Measurements from ENCODE around the gene MYH4. TPM values are rescaled to one million over a fixed set of nuclear protein-coding genes. Genes with fewer than 3 reads are reported as not detected.

The MYH4 gene
- total and polyA plus RNA-seq, 4 donors = 0.19 TPM; not detected in 3

DNA sequence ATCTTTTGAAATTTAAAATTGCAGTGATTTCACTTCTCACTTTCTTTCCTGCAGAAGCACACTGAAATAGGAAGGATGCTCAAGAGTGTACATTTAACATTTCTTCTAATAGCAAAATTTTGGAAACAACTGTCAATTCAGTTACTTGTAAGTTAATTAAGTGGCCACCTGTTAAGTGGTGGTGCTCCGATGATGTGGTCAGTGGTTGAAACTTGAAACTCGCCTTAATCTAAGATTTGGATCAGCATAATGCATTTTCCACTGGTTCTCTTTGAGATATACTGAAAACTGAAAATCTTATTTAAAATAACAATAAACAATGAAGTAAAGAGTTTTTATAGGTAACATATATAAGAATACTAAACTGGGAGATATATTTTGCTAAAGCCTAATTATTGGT is 40.6 kb downstream of the MYH4 start (continued):
- TF ChIP-seq TAF1 (conservative IDR thresholded peaks at IDR 0.05) = no peak
- TF ChIP-seq, protein P1, sequence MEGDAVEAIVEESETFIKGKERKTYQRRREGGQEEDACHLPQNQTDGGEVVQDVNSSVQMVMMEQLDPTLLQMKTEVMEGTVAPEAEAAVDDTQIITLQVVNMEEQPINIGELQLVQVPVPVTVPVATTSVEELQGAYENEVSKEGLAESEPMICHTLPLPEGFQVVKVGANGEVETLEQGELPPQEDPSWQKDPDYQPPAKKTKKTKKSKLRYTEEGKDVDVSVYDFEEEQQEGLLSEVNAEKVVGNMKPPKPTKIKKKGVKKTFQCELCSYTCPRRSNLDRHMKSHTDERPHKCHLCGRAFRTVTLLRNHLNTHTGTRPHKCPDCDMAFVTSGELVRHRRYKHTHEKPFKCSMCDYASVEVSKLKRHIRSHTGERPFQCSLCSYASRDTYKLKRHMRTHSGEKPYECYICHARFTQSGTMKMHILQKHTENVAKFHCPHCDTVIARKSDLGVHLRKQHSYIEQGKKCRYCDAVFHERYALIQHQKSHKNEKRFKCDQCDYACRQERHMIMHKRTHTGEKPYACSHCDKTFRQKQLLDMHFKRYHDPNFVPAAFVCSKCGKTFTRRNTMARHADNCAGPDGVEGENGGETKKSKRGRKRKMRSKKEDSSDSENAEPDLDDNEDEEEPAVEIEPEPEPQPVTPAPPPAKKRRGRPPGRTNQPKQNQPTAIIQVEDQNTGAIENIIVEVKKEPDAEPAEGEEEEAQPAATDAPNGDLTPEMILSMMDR (IDR thresholded peaks at IDR 0.05; ENCODE audit: low read depth, low read length, missing input control) = no peak

DNA sequence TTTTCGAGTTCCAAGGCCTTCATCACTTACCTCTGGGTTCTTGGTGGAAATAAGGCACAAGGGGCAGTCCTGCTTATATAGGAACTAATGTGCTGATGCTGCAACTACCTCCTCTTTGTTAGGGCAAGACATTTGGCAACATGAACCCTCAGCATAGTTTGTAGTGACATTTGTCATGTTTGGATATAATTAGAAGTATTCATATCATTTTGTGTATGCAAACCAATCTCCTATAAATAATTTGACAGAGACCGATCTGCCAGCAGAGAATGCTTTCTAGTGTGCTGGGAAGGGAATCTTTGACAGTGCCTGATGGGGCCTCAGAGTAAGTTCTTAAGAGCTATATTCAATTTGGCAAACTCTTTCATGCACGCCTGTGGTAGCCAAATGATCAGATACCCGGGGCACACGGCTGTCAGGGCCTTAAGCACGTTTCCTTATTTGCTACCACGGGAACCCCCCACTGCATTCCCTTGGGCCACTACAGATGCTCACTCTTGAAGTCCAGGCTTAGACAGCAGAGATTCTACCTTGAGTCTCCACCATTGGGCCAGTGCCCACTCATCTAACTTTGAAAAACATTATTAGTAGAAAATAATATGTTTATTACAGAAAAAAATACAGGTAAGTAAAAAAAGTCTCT is 47.3 kb downstream of the MYH4 start, which contains the start of gene MYH8:
TSS of gene MYH8 (minus strand) at position 51 of the 643 bp plus-strand sequence. CDS start 1,723 bp downstream, outside the sequence.
- no peak within 1 kb of the TSS for H3K9ac ChIP-seq (ENCODE audit: low read depth in 1 of 2, low read length in 2 of 2)
- H3K27ac ChIP-seq (ENCODE audit: low read depth in 1 of 2, low read length in 2 of 2) = no peak within 1 kb of the TSS
- no peaks in the 10 kb centered on the region for H3K4me1 ChIP-seq (ENCODE audit: control insufficient read depth in 4 of 4, insufficient read depth in 4 of 4, low read length in 3 of 4)
- no peaks in the 10 kb centered on the region for H3K36me3 ChIP-seq (ENCODE audit: control insufficient read depth in 4 of 4, insufficient read depth in 3 of 4, low read depth in 1 of 4, low read length in 3 of 4)
- H3K27me3 ChIP-seq (ENCODE audit: control insufficient read depth in 4 of 4, insufficient read depth in 4 of 4, low read length in 3 of 4) = peaks cover 0 to 7% (median 1%) of the 10 kb centered on the region in 4 donors
- TF ChIP-seq RXRA (IDR thresholded peaks at IDR 0.05) (no peak), SP1 (IDR thresholded peaks at IDR 0.05) (no peak), JUND (IDR thresholded peaks at IDR 0.05) (no peak), FOXA1 (IDR thresholded peaks at IDR 0.05) (no peak), EGR1 (IDR thresholded peaks at IDR 0.05; ENCODE audit: low read depth in 2 of 2) (no peak)
- TF ChIP-seq, protein P2, sequence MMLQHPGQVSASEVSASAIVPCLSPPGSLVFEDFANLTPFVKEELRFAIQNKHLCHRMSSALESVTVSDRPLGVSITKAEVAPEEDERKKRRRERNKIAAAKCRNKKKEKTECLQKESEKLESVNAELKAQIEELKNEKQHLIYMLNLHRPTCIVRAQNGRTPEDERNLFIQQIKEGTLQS (IDR thresholded peaks at IDR 0.05) = no peak
- TF ChIP-seq, protein P1 (IDR thresholded peaks at IDR 0.05; ENCODE audit: low read depth, low read length, missing input control) = no peak
- H3K9me3 ChIP-seq (ENCODE audit: control insufficient read depth in 4 of 4, low read length in 3 of 4) = no peaks in the 10 kb centered on the region
- H3K4me3 ChIP-seq (ENCODE audit: low read depth in 1 of 3, low read length in 3 of 3) = no peak within 1 kb of the TSS
- 78% methylated on average over 7 of the region's 7 CpGs for WGBS
- DNase-seq (ENCODE audit: low spot score) = no peak

DNA sequence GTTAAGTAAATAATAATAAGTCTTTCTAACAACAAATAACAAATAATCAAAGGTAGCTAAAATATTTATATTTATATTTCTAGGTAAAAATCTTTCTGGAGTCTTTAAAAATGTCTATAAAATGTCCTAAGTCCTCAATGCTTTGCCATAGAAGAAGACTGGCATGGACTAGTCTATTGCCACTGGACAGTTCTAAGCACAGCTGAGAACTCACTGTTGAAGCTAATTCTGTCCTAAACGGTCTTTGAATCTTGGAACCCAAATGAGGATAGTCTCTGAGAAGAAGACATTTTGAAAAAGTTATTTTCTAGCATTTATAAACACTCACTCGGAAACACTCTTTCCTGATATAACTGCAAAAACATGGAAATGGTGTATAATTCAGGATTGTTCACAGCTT is 48.1 kb downstream of the MYH4 start:
- TF ChIP-seq SP1 (IDR thresholded peaks at IDR 0.05) = no peak
- TF ChIP-seq GABPA (IDR thresholded peaks at IDR 0.05 in 1 of 2, conservative IDR thresholded peaks at IDR 0.05 in 1 of 2) = no peak
- TF ChIP-seq, protein P3, sequence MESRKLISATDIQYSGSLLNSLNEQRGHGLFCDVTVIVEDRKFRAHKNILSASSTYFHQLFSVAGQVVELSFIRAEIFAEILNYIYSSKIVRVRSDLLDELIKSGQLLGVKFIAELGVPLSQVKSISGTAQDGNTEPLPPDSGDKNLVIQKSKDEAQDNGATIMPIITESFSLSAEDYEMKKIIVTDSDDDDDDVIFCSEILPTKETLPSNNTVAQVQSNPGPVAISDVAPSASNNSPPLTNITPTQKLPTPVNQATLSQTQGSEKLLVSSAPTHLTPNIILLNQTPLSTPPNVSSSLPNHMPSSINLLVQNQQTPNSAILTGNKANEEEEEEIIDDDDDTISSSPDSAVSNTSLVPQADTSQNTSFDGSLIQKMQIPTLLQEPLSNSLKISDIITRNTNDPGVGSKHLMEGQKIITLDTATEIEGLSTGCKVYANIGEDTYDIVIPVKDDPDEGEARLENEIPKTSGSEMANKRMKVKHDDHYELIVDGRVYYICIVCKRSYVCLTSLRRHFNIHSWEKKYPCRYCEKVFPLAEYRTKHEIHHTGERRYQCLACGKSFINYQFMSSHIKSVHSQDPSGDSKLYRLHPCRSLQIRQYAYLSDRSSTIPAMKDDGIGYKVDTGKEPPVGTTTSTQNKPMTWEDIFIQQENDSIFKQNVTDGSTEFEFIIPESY (IDR thresholded peaks at IDR 0.05) = no peak
- TF ChIP-seq YY1 (IDR thresholded peaks at IDR 0.05) = no peak
- TF ChIP-seq, protein P4, sequence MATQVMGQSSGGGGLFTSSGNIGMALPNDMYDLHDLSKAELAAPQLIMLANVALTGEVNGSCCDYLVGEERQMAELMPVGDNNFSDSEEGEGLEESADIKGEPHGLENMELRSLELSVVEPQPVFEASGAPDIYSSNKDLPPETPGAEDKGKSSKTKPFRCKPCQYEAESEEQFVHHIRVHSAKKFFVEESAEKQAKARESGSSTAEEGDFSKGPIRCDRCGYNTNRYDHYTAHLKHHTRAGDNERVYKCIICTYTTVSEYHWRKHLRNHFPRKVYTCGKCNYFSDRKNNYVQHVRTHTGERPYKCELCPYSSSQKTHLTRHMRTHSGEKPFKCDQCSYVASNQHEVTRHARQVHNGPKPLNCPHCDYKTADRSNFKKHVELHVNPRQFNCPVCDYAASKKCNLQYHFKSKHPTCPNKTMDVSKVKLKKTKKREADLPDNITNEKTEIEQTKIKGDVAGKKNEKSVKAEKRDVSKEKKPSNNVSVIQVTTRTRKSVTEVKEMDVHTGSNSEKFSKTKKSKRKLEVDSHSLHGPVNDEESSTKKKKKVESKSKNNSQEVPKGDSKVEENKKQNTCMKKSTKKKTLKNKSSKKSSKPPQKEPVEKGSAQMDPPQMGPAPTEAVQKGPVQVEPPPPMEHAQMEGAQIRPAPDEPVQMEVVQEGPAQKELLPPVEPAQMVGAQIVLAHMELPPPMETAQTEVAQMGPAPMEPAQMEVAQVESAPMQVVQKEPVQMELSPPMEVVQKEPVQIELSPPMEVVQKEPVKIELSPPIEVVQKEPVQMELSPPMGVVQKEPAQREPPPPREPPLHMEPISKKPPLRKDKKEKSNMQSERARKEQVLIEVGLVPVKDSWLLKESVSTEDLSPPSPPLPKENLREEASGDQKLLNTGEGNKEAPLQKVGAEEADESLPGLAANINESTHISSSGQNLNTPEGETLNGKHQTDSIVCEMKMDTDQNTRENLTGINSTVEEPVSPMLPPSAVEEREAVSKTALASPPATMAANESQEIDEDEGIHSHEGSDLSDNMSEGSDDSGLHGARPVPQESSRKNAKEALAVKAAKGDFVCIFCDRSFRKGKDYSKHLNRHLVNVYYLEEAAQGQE (IDR thresholded peaks at IDR 0.05) = no peak
- TF ChIP-seq NR2F2 (IDR thresholded peaks at IDR 0.05) = no peak
- Histone ChIP-seq H3K4me3 (ENCODE audit: low read depth in 1 of 3, low read length in 3 of 3) (no peak overlapping the region), H3K27me3 (ENCODE audit: control insufficient read depth in 4 of 4, insufficient read depth in 4 of 4, low read length in 3 of 4) (peaks cover 0 to 7% (median 1%) of the 10 kb centered on the region in 4 donors), H3K9me3 (ENCODE audit: control insufficient read depth in 4 of 4, low read length in 3 of 4) (no peaks in the 10 kb centered on the region), H3K36me3 (ENCODE audit: control insufficient read depth in 4 of 4, insufficient read depth in 3 of 4, low read depth in 1 of 4, low read length in 3 of 4) (no peaks in the 10 kb centered on the region), H3K27ac (ENCODE audit: low read depth in 1 of 2, low read length in 2 of 2) (no peak overlapping the region), H3K4me1 (ENCODE audit: control insufficient read depth in 4 of 4, insufficient read depth in 4 of 4, low read length in 3 of 4) (no peaks in the 10 kb centered on the region), H3K9ac (ENCODE audit: low read depth in 1 of 2, low read length in 2 of 2) (no peak overlapping the region)
- DNase-seq (ENCODE audit: low spot score) = no peak
- 69% methylated on average over 2 of the region's 2 CpGs for WGBS

Measured in liver (tissue), 9 donors.